IMR-90 (cell line): ENCODE results near the gene RCHY1. TPM values are rescaled to one million over a fixed set of nuclear protein-coding genes. Genes with fewer than 3 reads are reported as not detected.

ENCODE experiments used
- ATAC-seq: fragments of 200-7000 bp; cut with Tn5 transposase; 2 replicates; pipeline ENCODE4 v1.9.1; 2020; ENCODE audit warnings: low read depth, mild to moderate bottlenecking, moderate library complexity
- BruUV-seq: library from RNA; stranded (reverse); fragments of 400-500 nt; replicated peaks from 2 replicates; lab custom pipeline; 2021; lab: Mats Ljungman, UMichigan
- CTCF ChIA-PET: fragments of 300-600 bp; formaldehyde crosslinking; extraction: SDS; loops from one replicate; lab custom pipeline; 2021; ENCODE audit warnings: antibody characterized with exemption; lab: Yijun Ruan, JAX
- POLR2A ChIA-PET: fragments of 300-600 bp; sonication (Branson Sonifier 250); formaldehyde crosslinking; loops from one replicate; lab custom pipeline; 2022; ENCODE audit warnings: antibody characterized with exemption; ENCODE audit not compliant: unreplicated experiment; lab: Charles Lee
- DNase-seq: peaks from one replicate; pipeline ENCODE4 v3.0.0; 2013
- H2AFZ ChIP-seq: replicated peaks from 2 replicates; pipeline ENCODE3; 2013; ENCODE audit warnings: low read length, mild to moderate bottlenecking; ENCODE audit not compliant: poor library complexity
- H2AK5ac ChIP-seq: 2 replicates; pipeline ENCODE4 v1.6.1; 2013; ENCODE audit warnings: low read depth, low read length, inconsistent platforms
- H2AK9ac ChIP-seq: replicated peaks from 2 replicates; pipeline ENCODE3; 2013; ENCODE audit warnings: mild to moderate bottlenecking, low read depth, low read length, moderate library complexity; ENCODE audit not compliant: poor library complexity
- H2BK120ac ChIP-seq: 2 replicates; pipeline ENCODE4 v1.6.1; 2013; ENCODE audit warnings: low read depth, low read length, inconsistent platforms
- H2BK15ac ChIP-seq: 3 replicates; pipeline ENCODE4 v1.6.1; 2013; ENCODE audit warnings: low read depth, low read length, inconsistent platforms
- H2BK20ac ChIP-seq: 2 replicates; pipeline ENCODE4 v1.6.1; 2013; ENCODE audit warnings: low read depth, mild to moderate bottlenecking, inconsistent platforms, low read length, moderate library complexity
- H2BK5ac ChIP-seq: 2 replicates; pipeline ENCODE4 v1.6.1; 2013; ENCODE audit warnings: mild to moderate bottlenecking, low read depth, low read length, inconsistent platforms; ENCODE audit not compliant: poor library complexity, severe bottlenecking
- H3K14ac ChIP-seq: replicated peaks from 2 replicates; pipeline ENCODE4 v1.6.1; 2013; ENCODE audit warnings: low read depth, low read length, inconsistent platforms
- H3K18ac ChIP-seq: 2 replicates; pipeline ENCODE4 v1.6.1; 2013; ENCODE audit warnings: low read depth, low read length, control low read depth
- H3K23ac ChIP-seq: 2 replicates; pipeline ENCODE4 v1.6.1; 2013; ENCODE audit warnings: low read depth, low read length, inconsistent platforms
- H3K27ac ChIP-seq: 2 replicates; pipeline ENCODE4 v1.5.1; 2013; ENCODE audit warnings: mild to moderate bottlenecking, control low read depth, low read length; ENCODE audit not compliant: insufficient read depth
- H3K27me3 ChIP-seq: 2 replicates; pipeline ENCODE4 v1.6.1; 2013; ENCODE audit warnings: low read length; ENCODE audit not compliant: control insufficient read depth, insufficient read depth
- H3K36me3 ChIP-seq: 2 replicates; pipeline ENCODE4 v1.6.1; 2013; ENCODE audit warnings: low read length, mixed read lengths; ENCODE audit not compliant: control insufficient read depth, insufficient read depth
- H3K4ac ChIP-seq: 2 replicates; pipeline ENCODE4 v1.6.1; 2013; ENCODE audit warnings: low read depth, low read length, inconsistent platforms
- H3K4me1 ChIP-seq: 2 replicates; pipeline ENCODE4 v1.6.1; 2013; ENCODE audit warnings: low read length, mixed read lengths; ENCODE audit not compliant: control insufficient read depth, insufficient read depth
- H3K4me2 ChIP-seq: 2 replicates; pipeline ENCODE4 v1.6.1; 2013; ENCODE audit warnings: low read depth, mild to moderate bottlenecking, control low read depth, low read length, moderate library complexity
- H3K4me3 ChIP-seq: 2 replicates; pipeline ENCODE4 v1.5.1; 2013; ENCODE audit warnings: low read depth, mild to moderate bottlenecking, control low read depth, low read length, moderate library complexity; ENCODE audit not compliant: insufficient read depth
- H3K56ac ChIP-seq: 2 replicates; pipeline ENCODE4 v1.6.1; 2013; ENCODE audit warnings: low read length, inconsistent platforms; ENCODE audit not compliant: insufficient read depth; ENCODE audit errors: extremely low read depth
- H3K79me1 ChIP-seq, 2 experiments: 2 replicates each; pipeline ENCODE4 v1.6.1; 2013; ENCODE audit warnings: low read length in 2 of 2, inconsistent platforms in 1 of 2, low read depth in 1 of 2
- H3K9ac ChIP-seq: 2 replicates; pipeline ENCODE4 v1.6.1; 2013; ENCODE audit warnings: low read depth, low read length, control low read depth
- H3K9me1 ChIP-seq: 2 replicates; pipeline ENCODE4 v1.6.1; 2013; ENCODE audit warnings: low read length, inconsistent platforms; ENCODE audit not compliant: insufficient read depth
- H3K9me3 ChIP-seq: 2 replicates; pipeline ENCODE4 v1.6.1; 2013; ENCODE audit warnings: low read length; ENCODE audit not compliant: control insufficient read depth, insufficient read depth
- H4K20me1 ChIP-seq: 2 replicates; pipeline ENCODE4 v1.6.1; 2013; ENCODE audit warnings: low read length, inconsistent platforms; ENCODE audit not compliant: insufficient read depth
- H4K5ac ChIP-seq: 2 replicates; pipeline ENCODE4 v1.6.1; 2013; ENCODE audit warnings: mild to moderate bottlenecking, low read depth, low read length, control low read depth
- H4K8ac ChIP-seq, 2 experiments: 2 replicates each; pipeline ENCODE4 v1.6.1; 2013; ENCODE audit warnings: low read depth in 2 of 2, low read length in 2 of 2, control low read depth in 1 of 2, inconsistent platforms in 1 of 2
- H4K91ac ChIP-seq: 2 replicates; pipeline ENCODE4 v1.6.1; 2013; ENCODE audit warnings: low read depth, low read length, inconsistent platforms; ENCODE audit not compliant: insufficient read depth
- BHLHE40 ChIP-seq: fragments of 150-350 bp; IDR thresholded peaks from 2 replicates; pipeline ENCODE4 v1.6.1; 2016; ENCODE audit warnings: mild to moderate bottlenecking, low read depth, low read length
- CEBPB ChIP-seq: IDR thresholded peaks from 2 replicates; pipeline ENCODE4 v1.6.1; 2012; ENCODE audit warnings: low read depth, low read length, improper control_type of control experiment
- CHD1 ChIP-seq: IDR thresholded peaks from 2 replicates; pipeline ENCODE4 v1.6.1; 2012; ENCODE audit warnings: low read depth, low read length, improper control_type of control experiment
- CTCF ChIP-seq: conservative IDR thresholded peaks from 2 replicates; pipeline ENCODE4 v1.5.1; 2012; ENCODE audit warnings: mild to moderate bottlenecking, low read depth, low read length, improper control_type of control experiment
- FOS ChIP-seq: fragments of 150-350 bp; IDR thresholded peaks from 2 replicates; pipeline ENCODE4 v1.6.1; 2016; ENCODE audit warnings: low read depth, low read length
- MAFK ChIP-seq: IDR thresholded peaks from 2 replicates; pipeline ENCODE4 v1.6.1; 2012; ENCODE audit warnings: low read depth, low read length, improper control_type of control experiment
- MAZ ChIP-seq: IDR thresholded peaks from 2 replicates; pipeline ENCODE4 v1.6.1; 2012; ENCODE audit warnings: low read depth, mild to moderate bottlenecking, low read length, improper control_type of control experiment, moderate library complexity, borderline replicate concordance
- MXI1 ChIP-seq: IDR thresholded peaks from 2 replicates; pipeline ENCODE4 v1.6.1; 2012; ENCODE audit warnings: low read depth, mild to moderate bottlenecking, low read length, moderate library complexity, borderline replicate concordance
- NFE2L2 ChIP-seq: fragments of 150-350 bp; IDR thresholded peaks from 2 replicates; pipeline ENCODE4 v1.6.1; 2016; ENCODE audit warnings: low read depth, mild to moderate bottlenecking, low read length
- POLR2A ChIP-seq: IDR thresholded peaks from 2 replicates; pipeline ENCODE4 v1.6.1; 2012; ENCODE audit warnings: mild to moderate bottlenecking, low read depth, low read length
- RAD21 ChIP-seq: IDR thresholded peaks from 2 replicates; pipeline ENCODE4 v1.6.1; 2012; ENCODE audit warnings: low read length, improper control_type of control experiment
- RCOR1 ChIP-seq: IDR thresholded peaks from 2 replicates; pipeline ENCODE4 v1.6.1; 2012; ENCODE audit warnings: mild to moderate bottlenecking, low read length, improper control_type of control experiment; ENCODE audit not compliant: insufficient replicate concordance
- RFX5 ChIP-seq: IDR thresholded peaks from 2 replicates; pipeline ENCODE4 v1.8.0; 2012; ENCODE audit warnings: low read depth, mild to moderate bottlenecking, low read length, moderate library complexity
- SMC3 ChIP-seq: fragments of 150-350 bp; IDR thresholded peaks from 2 replicates; pipeline ENCODE4 v1.6.1; 2016; ENCODE audit warnings: low read depth, mild to moderate bottlenecking, antibody characterized with exemption, low read length, moderate library complexity
- USF2 ChIP-seq: fragments of 150-350 bp; IDR thresholded peaks from 2 replicates; pipeline ENCODE4 v1.6.1; 2017; ENCODE audit warnings: mild to moderate bottlenecking, antibody characterized with exemption, low read length, low read depth
- WGBS, 2 experiments: methylation state at CpG; one replicate each; pipeline versions ENCODE4 v1.1.5 to v1.1.7; 2013; ENCODE audit warnings: missing lambda C conversion rate in 2 of 2; ENCODE audit not compliant: insufficient read length in 1 of 2; ENCODE audit errors: extremely low coverage in 2 of 2; 5-methylcytosine and 5-hydroxymethylcytosine counted together
- dilution Hi-C: fragments of 300-500 bp; cut with HindIII; formaldehyde crosslinking; loops from one replicate; pipeline ENCODE4 v1.14.3; 2018; ENCODE audit warnings: low sequenced_read_pairs; ENCODE audit not compliant: unreplicated experiment
- in situ Hi-C: fragments of 300-500 bp; cut with MboI; formaldehyde crosslinking; loops from 3 replicates; pipeline ENCODE4 v1.14.3; 2019; ENCODE audit warnings: low sequenced_read_pairs, inconsistent platforms, mixed read lengths
- intact Hi-C: fragments of 100-400 bp; cut with micrococcal nuclease; formaldehyde crosslinking; loops from 2 replicates; pipeline ENCODE4 v1.10.0; 2022
- polyA plus RNA-seq, 3 experiments: library from polyadenylated mRNA; depleted of rRNA; stranded (reverse); fragments of >200 nt; gene quantifications; 2 replicates each; pipeline ENCODE4 v1.2.3, GENCODE V29; 2012; ENCODE audit warnings: low replicate concordance in 1 of 3
- total RNA-seq: library from RNA; depleted of rRNA; stranded (reverse); fragments of >200 nt; gene quantifications from 2 replicates; pipeline ENCODE4 v1.2.3, GENCODE V29; 2012
- TF ChIP-seq, protein P1 (sequence below): fragments of 150-350 bp; IDR thresholded peaks from 2 replicates; pipeline ENCODE4 v1.6.1; 2016; ENCODE audit warnings: low read depth, mild to moderate bottlenecking, low read length, moderate library complexity, borderline replicate concordance

The RCHY1 gene
- total and polyA plus RNA-seq, 2 of the 4 experiments (the other 2 are of a cell fraction): 20.1 to 22.4 TPM

- Histone ChIP-seq H4K91ac (no peak overlapping the region), H2BK15ac (no peak overlapping the region), H4K8ac (no peak overlapping the region), H3K9me3 (no peaks in the 10 kb centered on the region), H3K23ac (no peak overlapping the region), H4K20me1 (no peaks in the 10 kb centered on the region), H2AK5ac (no peak overlapping the region), H4K5ac (no peak overlapping the region), H3K4ac (no peak overlapping the region), H3K4me3 (no peak overlapping the region), H2AFZ (no peak overlapping the region), H2BK20ac (no peak overlapping the region), H3K9ac (no peak overlapping the region), H3K27me3 (no peaks in the 10 kb centered on the region), H3K14ac (no peak overlapping the region), H2AK9ac (no peak overlapping the region), H3K36me3 (peaks cover 15% of the 10 kb centered on the region), H2BK5ac (no peak overlapping the region), H3K27ac (no peak overlapping the region), H3K18ac (no peak overlapping the region), H3K4me1 (no peaks in the 10 kb centered on the region), H2BK120ac (no peak overlapping the region), H3K79me1 (peaks cover 3% of the 10 kb centered on the region in 2 experiments; a peak in 1 of 4 replicates), H3K4me2 (no peak overlapping the region), H3K56ac (no peak overlapping the region), H3K9me1 (no peaks in the 10 kb centered on the region)
- no CpG with 5 or more reads among the region's 2 CpGs for WGBS, 2 experiments
- dilution Hi-C loops (no loop called here), in situ Hi-C loops (no loop called here), intact Hi-C loops (no loop called here)
- TF ChIP-seq MAFK (no peak), RCOR1 (no peak), MXI1 (no peak), POLR2A (no peak), CEBPB (no peak), CHD1 (no peak), FOS (no peak), CTCF (no peak), SMC3 (no peak), USF2 (no peak), MAZ (no peak), NFE2L2 (no peak), RAD21 (no peak), RFX5 (no peak), BHLHE40 (no peak)
- TF ChIP-seq, protein P1, sequence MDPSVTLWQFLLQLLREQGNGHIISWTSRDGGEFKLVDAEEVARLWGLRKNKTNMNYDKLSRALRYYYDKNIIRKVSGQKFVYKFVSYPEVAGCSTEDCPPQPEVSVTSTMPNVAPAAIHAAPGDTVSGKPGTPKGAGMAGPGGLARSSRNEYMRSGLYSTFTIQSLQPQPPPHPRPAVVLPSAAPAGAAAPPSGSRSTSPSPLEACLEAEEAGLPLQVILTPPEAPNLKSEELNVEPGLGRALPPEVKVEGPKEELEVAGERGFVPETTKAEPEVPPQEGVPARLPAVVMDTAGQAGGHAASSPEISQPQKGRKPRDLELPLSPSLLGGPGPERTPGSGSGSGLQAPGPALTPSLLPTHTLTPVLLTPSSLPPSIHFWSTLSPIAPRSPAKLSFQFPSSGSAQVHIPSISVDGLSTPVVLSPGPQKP: no peak
- DNase-seq (no peak), ATAC-seq (no peak)
- ChIA-PET POLR2A (no interaction called here), CTCF (interaction anchor here (0.6 kb wide), 1 partner anchor 550 kb away, joined by 3 read pairs; no protein-coding TSS in a partner anchor)
- BruUV-seq: no TSS peak
These were observed 16.5 kb upstream of the RCHY1 start for GRCh38 chr4:75530556-75531322.
